GM18526 (cell line): Measurements from ENCODE around the gene ZC3H10.
A peak's percentile ranks its signal among the peaks of the same experiment; 100 is the strongest.

Source experiments
- POLR2A ChIP-seq: IDR thresholded peaks from 3 replicates; pipeline ENCODE4 v1.6.1; 2011; ENCODE audit not compliant: insufficient read length; ENCODE audit errors: extremely low read depth

The ZC3H10 gene

GRCh38 chr12:56087220-56087619 lies 30.8 kb upstream of the ZC3H10 start:
- no peak for TF ChIP-seq POLR2A

GRCh38 chr12:56097738-56098137 lies 20.3 kb upstream of the ZC3H10 start:
- no peak for TF ChIP-seq POLR2A

GRCh38 chr12:56098592-56098991 lies 19.5 kb upstream of the ZC3H10 start:
- no peak for TF ChIP-seq POLR2A

- no peak for TF ChIP-seq POLR2A
Observed at GRCh38 chr12:56099787-56100186, 18.3 kb upstream of the ZC3H10 start.

GRCh38 chr12:56101045-56101444 lies 17.0 kb upstream of the ZC3H10 start:
- no peak for TF ChIP-seq POLR2A

GRCh38 chr12:56102683-56103065 lies 15.4 kb upstream of the ZC3H10 start:
- no peak for TF ChIP-seq POLR2A

- TF ChIP-seq POLR2A, result no peak
Observed at GRCh38 chr12:56103066-56103711, 14.9 kb upstream of the ZC3H10 start.

GRCh38 chr12:56103823-56104108 lies 14.3 kb upstream of the ZC3H10 start:
- no peak for TF ChIP-seq POLR2A

- peak; percentile 91 for TF ChIP-seq POLR2A
Observed at GRCh38 chr12:56104109-56104814, 13.8 kb upstream of the ZC3H10 start, which contains the start of gene PA2G4. Gene PA2G4 (plus strand): TSS chr12:56104559. CDS start chr12:56104738, 179 bp downstream.

- no peak for TF ChIP-seq POLR2A
Observed at GRCh38 chr12:56104815-56105608, 13.1 kb upstream of the ZC3H10 start.

- no peak for TF ChIP-seq POLR2A
Observed at GRCh38 chr12:56105609-56105902, 12.5 kb upstream of the ZC3H10 start.

- no peak for TF ChIP-seq POLR2A
Observed at GRCh38 chr12:56107242-56107641, 10.8 kb upstream of the ZC3H10 start.

GRCh38 chr12:56110571-56110970 lies 7.5 kb upstream of the ZC3H10 start:
- TF ChIP-seq POLR2A, result no peak

GRCh38 chr12:56114084-56114483 lies 4.0 kb upstream of the ZC3H10 start:
- TF ChIP-seq POLR2A, result no peak

- no peak for TF ChIP-seq POLR2A
Observed at GRCh38 chr12:56115329-56115728, 2.7 kb upstream of the ZC3H10 start.
